ENCODE data around the gene SIAE.

The SIAE gene

DNA sequence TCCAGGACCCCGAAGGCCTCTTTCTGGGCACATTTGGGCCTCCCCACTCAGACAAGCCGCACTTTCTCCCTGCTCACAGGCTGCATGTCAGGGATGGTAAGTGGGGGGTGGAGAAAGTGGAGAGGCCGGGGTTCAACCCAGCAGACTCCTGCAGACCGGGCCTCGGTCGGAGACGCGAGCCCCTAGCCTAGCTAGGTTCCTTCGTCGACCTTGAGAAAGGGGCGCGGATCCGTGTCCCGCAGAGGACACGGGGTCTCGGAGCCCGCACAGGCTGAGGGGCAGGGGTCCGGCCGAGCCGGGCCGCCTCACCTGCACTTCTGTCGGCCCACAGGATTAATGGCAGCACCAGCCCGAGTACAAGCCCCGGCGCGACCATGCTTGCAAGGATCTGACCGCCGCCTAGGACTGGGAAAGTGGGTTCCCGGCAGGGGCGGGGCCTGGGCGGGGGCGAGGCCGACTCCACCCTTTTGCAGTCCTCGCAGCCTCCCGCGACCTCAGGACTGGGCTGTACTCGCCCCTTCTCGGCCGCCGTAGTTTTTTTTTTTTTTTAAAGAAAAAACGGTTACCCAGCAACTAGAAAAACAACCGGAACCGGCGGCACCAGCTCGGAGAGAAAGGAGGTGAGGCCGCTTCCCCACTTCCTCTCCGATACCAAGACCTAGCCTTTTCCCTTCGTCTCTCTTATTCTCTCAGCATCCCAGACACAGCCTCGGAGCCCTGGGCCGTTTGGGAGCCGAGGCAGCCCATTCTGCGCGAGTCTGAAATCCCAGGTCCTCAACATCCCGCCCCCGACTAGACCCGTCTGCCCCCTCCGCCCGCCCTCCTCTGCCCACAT, at the start of gene SIAE, which contains the start of gene SPA17:
SIAE (minus strand) TSS at position 407 of the 835 bp plus-strand sequence; CDS start at position 376, 31 bp downstream.
SPA17 (plus strand) TSS at position 572 of the 835 bp plus-strand sequence. CDS start 1,361 bp downstream, outside the sequence.
- peak; percentile 71 for DNase-seq (ENCODE audit: low read depth)

DNA sequence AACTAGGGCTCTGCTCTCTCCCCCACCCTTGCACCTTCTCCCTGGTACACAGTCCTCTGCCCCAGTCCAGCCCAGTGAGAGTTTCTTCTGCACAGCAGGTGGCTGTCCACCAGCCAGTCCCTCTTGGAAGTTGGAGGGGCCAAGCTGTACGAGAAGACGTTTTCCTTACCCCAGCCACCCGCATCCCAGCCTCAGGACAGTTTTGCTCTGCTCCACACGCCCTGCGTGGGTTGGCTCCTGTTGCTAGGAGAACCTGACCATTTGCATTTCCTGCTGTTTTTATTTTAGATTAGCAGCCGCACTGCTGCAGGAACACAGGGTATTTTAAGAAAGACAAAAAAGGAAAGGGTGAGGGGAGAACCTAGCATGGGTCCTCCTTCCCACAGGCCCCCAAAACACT, 48.6 kb upstream of the SIAE start:
- DNase-seq (ENCODE audit: low read depth) = no peak

DNA sequence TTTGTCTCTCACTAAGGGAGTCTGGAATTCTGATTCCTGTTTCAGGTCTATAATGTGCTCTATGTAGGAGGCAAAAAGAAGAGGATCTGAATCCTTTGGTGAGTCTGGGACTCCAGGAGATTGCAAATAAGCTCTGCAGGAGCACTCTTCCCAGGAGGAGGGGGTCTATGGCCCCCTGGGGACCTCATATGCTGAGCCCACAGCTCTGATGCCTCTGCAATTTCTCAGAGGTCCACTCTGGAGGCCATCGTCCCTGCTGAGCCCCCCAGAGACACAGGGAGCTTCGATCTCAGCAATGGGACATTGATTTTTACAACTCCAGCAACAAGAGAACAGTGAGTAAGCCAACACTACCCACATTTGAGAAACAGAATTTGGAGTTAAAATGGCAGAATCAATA, 46.0 kb upstream of the SIAE start:
- no peak for DNase-seq (ENCODE audit: low read depth)

DNA sequence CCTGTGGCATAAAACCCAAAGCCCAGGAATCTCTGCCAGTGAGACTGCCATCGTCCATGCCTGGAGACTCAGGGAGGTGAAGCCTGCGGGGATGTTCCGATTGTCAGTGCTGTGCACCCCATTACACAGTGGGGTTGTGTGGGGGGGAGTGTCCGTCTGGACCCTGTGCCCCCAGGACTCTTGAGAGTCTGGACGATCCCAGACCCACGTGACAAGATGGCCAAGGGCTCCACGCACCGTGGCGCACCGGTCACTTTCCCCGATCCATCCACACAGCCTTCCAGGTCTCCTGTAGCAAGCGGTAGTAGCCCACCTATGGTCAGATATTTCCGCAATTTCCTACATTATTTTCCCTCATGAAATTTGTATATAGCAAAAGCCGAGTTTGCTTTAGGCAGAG, 45.3 kb upstream of the SIAE start:
- DNase-seq (ENCODE audit: low read depth) = no peak

DNA sequence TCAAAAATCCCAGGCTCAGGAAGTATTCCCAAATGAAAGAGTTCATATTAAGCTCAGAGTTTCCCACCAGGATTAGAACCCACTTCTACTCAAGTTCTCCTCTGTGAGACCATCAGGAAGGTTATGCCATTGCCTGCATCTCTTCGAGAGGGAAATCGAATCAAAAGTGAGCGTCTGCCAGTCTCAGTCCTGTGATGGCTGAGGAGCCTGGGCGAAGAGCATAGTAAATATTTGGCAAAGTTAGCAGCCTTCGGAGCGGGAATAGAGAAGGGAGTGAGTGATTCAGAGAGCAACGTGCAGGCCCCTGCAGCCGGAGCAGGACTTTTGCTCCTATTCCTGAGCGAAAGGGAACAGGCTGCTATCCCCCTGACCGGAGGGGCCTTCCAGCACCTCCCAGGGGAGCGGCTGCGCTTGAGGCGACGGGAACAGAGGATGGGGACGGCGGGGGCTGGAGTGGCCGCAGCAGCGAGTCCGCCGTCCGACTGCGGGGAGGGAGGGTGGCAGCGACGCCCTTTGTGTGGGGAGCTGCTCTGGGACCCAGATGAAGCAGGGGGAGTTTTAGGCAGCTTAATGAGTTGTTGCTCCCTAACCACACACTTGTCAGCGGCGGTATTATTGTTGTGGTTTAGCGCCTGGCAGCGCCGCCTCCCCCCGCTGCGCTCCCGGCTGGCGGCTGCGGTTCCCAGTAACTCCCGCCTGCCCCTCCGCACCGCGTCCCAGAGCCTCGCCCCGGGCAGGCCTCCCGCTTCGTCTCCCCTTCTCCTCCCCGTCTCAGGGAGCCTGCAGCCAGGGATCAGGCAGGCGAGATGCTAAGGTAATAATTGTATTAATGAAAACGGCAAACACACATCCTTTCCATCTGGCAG, 44.5 kb upstream of the SIAE start:
- DNase-seq (ENCODE audit: low read depth) = no peak

DNA sequence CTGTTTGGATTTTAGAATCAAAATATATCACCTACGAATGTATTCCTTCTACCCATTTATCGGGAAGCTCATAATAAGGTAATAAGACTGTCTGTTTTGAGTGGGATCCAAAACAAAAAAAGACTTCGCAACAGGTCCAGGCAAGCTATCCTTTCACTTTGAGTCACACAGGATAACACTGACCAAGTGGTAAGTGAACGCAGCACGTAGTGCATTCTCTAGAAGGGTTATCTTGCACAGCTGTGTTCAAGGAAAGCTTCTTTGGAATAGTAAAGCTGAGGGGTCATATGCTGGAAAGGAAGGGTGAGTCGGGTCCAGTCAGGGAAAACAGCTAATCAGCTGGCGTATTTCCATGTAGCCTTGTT, 43.9 kb upstream of the SIAE start:
- DNase-seq (ENCODE audit: low read depth) = no peak

GRCh38 chr11:124716591-124716990, 43.1 kb upstream of the SIAE start:
- no peak for DNase-seq (ENCODE audit: low read depth)

DNA sequence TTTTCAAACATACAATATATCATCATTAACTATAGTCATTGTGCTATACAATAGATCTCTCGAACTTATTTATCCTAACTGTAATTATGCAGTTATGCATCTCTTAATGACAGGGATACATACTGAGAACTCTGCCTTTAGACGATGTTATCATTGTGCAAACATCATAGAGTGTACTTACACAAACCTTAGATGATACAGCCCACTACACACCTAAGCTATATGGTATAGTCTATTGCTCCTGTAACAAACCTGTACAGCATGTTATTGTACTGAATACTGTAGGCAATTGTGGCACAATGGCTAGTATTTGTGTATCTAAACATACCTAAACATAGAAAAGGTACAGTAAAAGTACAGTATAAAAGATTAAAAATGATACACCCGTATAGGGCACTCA, 38.9 kb upstream of the SIAE start:
- DNase-seq (ENCODE audit: low read depth) = no peak

GRCh38 chr11:124707829-124708228, 34.3 kb upstream of the SIAE start:
- DNase-seq (ENCODE audit: low read depth) = no peak

- no peak for DNase-seq (ENCODE audit: low read depth)
These were observed 26.5 kb upstream of the SIAE start for GRCh38 chr11:124700028-124700427.

DNA sequence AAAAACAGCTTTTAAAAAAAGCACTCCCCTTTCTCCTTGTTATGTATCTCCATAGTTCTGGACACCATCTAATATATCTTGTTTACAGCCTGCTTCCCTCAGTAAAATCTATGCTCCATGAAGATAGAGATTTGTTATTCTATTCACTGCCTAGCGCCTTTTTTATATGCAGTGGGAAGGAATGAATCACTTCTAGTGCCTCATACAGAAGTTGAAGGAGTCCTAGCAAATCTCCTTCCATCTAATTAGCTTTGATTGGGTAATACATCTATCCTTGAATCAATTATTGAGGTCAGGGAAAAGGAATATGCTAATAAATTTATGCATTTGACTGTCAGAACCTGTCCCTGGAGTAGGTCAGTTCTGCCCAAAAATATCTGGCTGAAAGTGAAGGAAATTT, 26.0 kb upstream of the SIAE start:
- no peak for DNase-seq (ENCODE audit: low read depth)

DNA sequence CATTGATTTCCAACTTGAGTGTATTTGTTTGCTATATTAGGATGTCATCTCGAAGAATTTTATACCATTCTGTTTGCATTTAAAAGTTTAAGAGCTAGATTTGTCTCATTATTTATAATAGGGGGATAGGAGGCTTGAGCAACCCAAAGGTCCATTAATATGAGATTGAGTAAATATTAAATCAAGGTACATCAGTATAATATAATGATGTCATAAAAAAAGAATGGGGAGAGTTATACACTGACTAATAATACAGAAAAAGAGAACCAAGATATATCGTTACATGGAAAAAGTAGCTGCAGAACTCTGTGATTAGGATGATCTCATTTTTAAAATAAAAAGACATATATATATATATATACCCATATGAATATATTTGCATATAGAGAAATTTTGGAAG, 19.6 kb upstream of the SIAE start:
- DNase-seq (ENCODE audit: low read depth) = no peak

DNA sequence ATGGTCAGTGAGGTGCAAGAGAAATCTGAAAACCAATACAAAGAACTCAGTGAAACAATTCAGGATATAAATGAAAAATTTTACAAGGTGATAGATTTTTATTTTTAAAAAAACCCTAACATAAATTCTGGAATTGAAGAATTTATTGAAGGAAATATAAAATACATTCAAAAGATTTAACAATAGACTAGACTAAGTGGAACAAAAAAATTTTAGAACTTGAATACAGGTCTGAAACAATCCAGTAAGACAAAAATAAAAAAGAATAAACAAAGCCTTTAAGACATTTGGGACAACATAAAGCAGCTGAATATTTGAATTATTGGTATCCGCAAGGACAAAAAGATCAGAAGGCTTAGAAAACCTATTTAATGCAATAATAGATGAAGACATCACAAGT, 8.9 kb upstream of the SIAE start:
- DNase-seq (ENCODE audit: low read depth) = no peak

DNA sequence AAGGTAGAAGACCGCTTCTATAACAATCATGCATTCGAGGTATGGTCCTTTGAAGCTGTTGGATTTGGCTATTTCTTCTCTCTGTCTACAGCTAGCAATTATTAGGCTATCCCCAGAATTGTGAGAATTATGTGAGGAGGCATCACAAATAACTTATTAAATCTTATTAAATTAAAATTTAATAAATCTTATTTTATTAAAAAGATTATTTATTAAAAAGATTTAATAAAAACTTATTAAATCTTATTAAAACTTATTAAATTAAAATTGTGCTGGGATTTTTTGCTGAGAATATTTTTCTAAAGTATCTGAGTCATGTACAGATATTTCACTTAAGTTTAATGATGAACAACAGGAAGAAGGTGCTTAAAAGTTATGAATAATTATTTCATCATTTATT, 7.9 kb upstream of the SIAE start:
- no peak for DNase-seq (ENCODE audit: low read depth)

DNA sequence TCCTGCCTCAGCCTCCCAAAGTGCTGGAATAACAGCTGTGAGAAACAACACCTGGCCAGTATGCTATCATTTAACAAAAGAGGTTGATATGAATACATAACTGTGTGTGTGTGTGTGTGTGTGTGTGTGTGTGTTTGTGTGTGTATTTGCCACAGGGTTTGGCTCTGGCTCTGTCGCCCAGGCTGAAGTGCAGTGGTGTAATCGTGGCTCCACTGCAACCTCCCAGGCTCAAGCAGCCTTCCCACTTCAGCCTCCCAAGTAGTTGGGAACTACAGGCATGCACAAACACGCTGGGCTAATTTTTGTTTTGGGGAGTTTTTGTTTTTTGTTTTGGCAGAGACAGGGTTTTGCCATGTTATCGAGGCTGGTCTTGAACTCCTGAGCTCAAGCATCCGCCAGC, 4.9 kb upstream of the SIAE start:
- no peak for DNase-seq (ENCODE audit: low read depth)

- no peak for DNase-seq (ENCODE audit: low read depth)
These were observed 2.8 kb upstream of the SIAE start for GRCh38 chr11:124676386-124676785.

GRCh38 chr11:124674571-124674970, 1.0 kb upstream of the SIAE start:
- no peak for DNase-seq (ENCODE audit: low read depth)

DNA sequence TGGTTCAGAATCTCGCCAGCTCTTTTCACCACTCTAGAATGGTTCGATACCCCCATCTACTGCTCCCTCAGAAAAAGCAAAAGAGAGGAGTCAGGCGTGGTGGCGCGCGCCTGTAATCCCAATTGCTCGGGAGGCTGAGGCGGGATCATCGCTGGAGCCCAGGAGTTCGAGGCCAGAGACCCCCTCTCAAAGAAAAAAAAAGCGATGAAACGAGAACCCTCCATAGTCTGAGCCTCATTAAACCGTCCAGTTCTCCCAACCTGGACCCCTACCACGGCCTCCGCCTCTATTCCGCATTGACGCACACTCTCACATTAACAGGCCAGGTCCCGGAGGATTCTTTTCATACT, 604 bp upstream of the SIAE start:
- DNase-seq (ENCODE audit: low read depth) = no peak

- no peak for DNase-seq (ENCODE audit: low read depth)
These were observed 863 bp downstream of the SIAE start for GRCh38 chr11:124672536-124673215.

- DNase-seq (ENCODE audit: low read depth) = no peak
These were observed 2.8 kb downstream of the SIAE start for GRCh38 chr11:124670732-124671131.

GRCh38 chr11:124669193-124669592, 4.3 kb downstream of the SIAE start:
- DNase-seq (ENCODE audit: low read depth) = no peak

- DNase-seq (ENCODE audit: low read depth) = no peak
These were observed 5.9 kb downstream of the SIAE start for GRCh38 chr11:124667601-124668000.

- DNase-seq (ENCODE audit: low read depth) = no peak
These were observed 9.7 kb downstream of the SIAE start for GRCh38 chr11:124663861-124664260.
